HepG2 (cell line): ENCODE measurements around the gene EFNA2. TPM values are rescaled to one million over a fixed set of nuclear protein-coding genes. Genes with fewer than 3 reads are reported as not detected.

Experiments used
- ATF3 ChIP-seq: sonication (generic); formaldehyde crosslinking; IDR thresholded peaks from 2 replicates; pipeline ENCODE4 v1.4.0; 2020; ENCODE audit warnings: missing genetic modification reagents
- BHLHE40 ChIP-seq: IDR thresholded peaks from 2 replicates; pipeline ENCODE4 v1.6.1; 2011; ENCODE audit warnings: low read length, improper control_type of control experiment
- EZH2 ChIP-seq: conservative IDR thresholded peaks from 2 replicates; pipeline ENCODE4 v1.6.1; 2012; ENCODE audit warnings: mild to moderate bottlenecking, low read depth, low read length, moderate library complexity
- FOSL1 ChIP-seq: sonication (generic); formaldehyde crosslinking; IDR thresholded peaks from 2 replicates; pipeline ENCODE4 v1.9.0; 2021; ENCODE audit warnings: missing genetic modification reagents, borderline replicate concordance
- GABPA ChIP-seq, 2 experiments: IDR thresholded peaks; 2 replicates each; pipeline ENCODE4 v1.6.1; 2011 to 2016; ENCODE audit warnings: low read depth in 2 of 2, low read length in 1 of 2, missing biosample characterization in 1 of 2, missing genetic modification characterization in 1 of 2
- GPN1 ChIP-seq: sonication (generic); formaldehyde crosslinking; IDR thresholded peaks from 2 replicates; pipeline ENCODE4 v1.5.1; 2020; ENCODE audit warnings: missing genetic modification reagents, borderline replicate concordance
- ISL2 ChIP-seq: sonication (generic); formaldehyde crosslinking; IDR thresholded peaks from 2 replicates; pipeline ENCODE4 v1.5.0; 2020; ENCODE audit warnings: missing genetic modification reagents
- JUN ChIP-seq: sonication (generic); formaldehyde crosslinking; IDR thresholded peaks from 2 replicates; pipeline ENCODE4 v1.4.0; 2020; ENCODE audit warnings: mild to moderate bottlenecking, missing genetic modification reagents
- KLF12 ChIP-seq: sonication (generic); formaldehyde crosslinking; IDR thresholded peaks from 2 replicates; pipeline ENCODE4 v1.4.0; 2020; ENCODE audit warnings: missing genetic modification reagents, borderline replicate concordance
- KLF6 ChIP-seq: IDR thresholded peaks from 2 replicates; pipeline ENCODE4 v1.8.0; 2016; ENCODE audit warnings: missing biosample characterization, missing genetic modification reagents
- LCORL ChIP-seq, 2 experiments: fragments of 450-650 bp in 1 of 2; sonication (generic) in 1 of 2; formaldehyde crosslinking in 1 of 2; IDR thresholded peaks; 2 replicates each; pipeline versions ENCODE4 v1.5.0 to v1.6.1; 2017 to 2020; ENCODE audit warnings: antibody characterized with exemption in 1 of 2, missing genetic modification reagents in 1 of 2
- MIXL1 ChIP-seq: IDR thresholded peaks from 2 replicates; pipeline ENCODE4 v1.6.1; 2016
- MTF2 ChIP-seq: sonication (generic); formaldehyde crosslinking; IDR thresholded peaks from 2 replicates; pipeline ENCODE4 v1.5.0; 2020; ENCODE audit warnings: missing genetic modification reagents, borderline replicate concordance
- NCOR1 ChIP-seq: fragments of 200-600 bp; sonication (generic); IDR thresholded peaks from 2 replicates; pipeline ENCODE4 v1.7.0; 2017; ENCODE audit warnings: antibody characterized with exemption, low read length, borderline replicate concordance
- RARA ChIP-seq: IDR thresholded peaks from 2 replicates; pipeline ENCODE4 v1.6.1; 2016; ENCODE audit warnings: missing genetic modification reagents, missing compliant biosample characterization
- SAFB2 ChIP-seq: sonication (generic); formaldehyde crosslinking; IDR thresholded peaks from 2 replicates; pipeline ENCODE4 v1.5.1; 2020; ENCODE audit warnings: missing genetic modification reagents, low read depth, mild to moderate bottlenecking, borderline replicate concordance
- SNAI1 ChIP-seq: sonication (generic); formaldehyde crosslinking; IDR thresholded peaks from 2 replicates; pipeline ENCODE4 v1.5.0; 2020; ENCODE audit warnings: mild to moderate bottlenecking, missing genetic modification reagents, borderline replicate concordance
- SNRNP70 ChIP-seq: fragments of 200-400 bp; formaldehyde crosslinking; IDR thresholded peaks from 2 replicates; pipeline ENCODE4 v1.6.1; 2017; ENCODE audit warnings: mild to moderate bottlenecking, low read depth, low read length, moderate library complexity
- SRSF4 ChIP-seq: fragments of 200-400 bp; formaldehyde crosslinking; IDR thresholded peaks from one replicate; pipeline ENCODE4 v1.6.1; 2018; ENCODE audit warnings: mild to moderate bottlenecking, low read depth, low read length, moderate library complexity; ENCODE audit not compliant: poor library complexity, severe bottlenecking
- SSRP1 ChIP-seq: IDR thresholded peaks from 2 replicates; pipeline ENCODE4 v1.6.1; 2016; ENCODE audit warnings: control low read depth
- TBX3 ChIP-seq: fragments of 450-650 bp; IDR thresholded peaks from 2 replicates; pipeline ENCODE4 v1.6.1; 2017; ENCODE audit warnings: antibody characterized with exemption, mild to moderate bottlenecking, inconsistent platforms, borderline replicate concordance
- TEAD3 ChIP-seq: optimal IDR thresholded peaks from 2 replicates; pipeline ENCODE3; 2016; ENCODE audit warnings: borderline replicate concordance
- XBP1 ChIP-seq: sonication (generic); formaldehyde crosslinking; IDR thresholded peaks from 2 replicates; pipeline ENCODE4 v1.5.0; 2020; ENCODE audit warnings: missing genetic modification reagents
- YEATS4 ChIP-seq: sonication (generic); formaldehyde crosslinking; IDR thresholded peaks from 2 replicates; pipeline ENCODE4 v1.4.0; 2020; ENCODE audit warnings: missing genetic modification reagents, borderline replicate concordance
- ZNF260 ChIP-seq: sonication (generic); formaldehyde crosslinking; IDR thresholded peaks from 2 replicates; pipeline ENCODE4 v1.4.0; 2020; ENCODE audit warnings: missing genetic modification reagents, low read depth, mild to moderate bottlenecking, borderline replicate concordance
- ZNF34 ChIP-seq: sonication (generic); formaldehyde crosslinking; IDR thresholded peaks from 2 replicates; pipeline ENCODE4 v1.4.0; 2020; ENCODE audit warnings: mild to moderate bottlenecking, missing genetic modification reagents, borderline replicate concordance
- ZNF652 ChIP-seq: IDR thresholded peaks from 2 replicates; pipeline ENCODE4 v1.6.1; 2016; ENCODE audit warnings: low read depth, borderline replicate concordance
- polyA plus RNA-seq, 8 experiments: library from polyadenylated mRNA; depleted of rRNA in 3 of 8; stranded (reverse) in 7 of 8; unstranded in 1 of 8; fragments of >200 nt; fragmentation: Illumina TruSeq in 4 of 8; extraction: Trizol in 4 of 8; gene quantifications; 2 replicates each; pipeline versions ENCODE4 v1.2.1 to v1.2.3, GENCODE V29; 2011 to 2016; ENCODE audit warnings: low read depth in 4 of 8, missing spikeins in 1 of 8, mixed read lengths in 1 of 8; ENCODE audit not compliant: insufficient read depth in 1 of 8
- total RNA-seq, 5 experiments: library from RNA; depleted of rRNA; stranded (reverse); fragments of >200 nt; fragmentation: Illumina TruSeq; extraction: Trizol; gene quantifications; 2 replicates each; pipeline ENCODE4 v1.2.3, GENCODE V29; 2016; ENCODE audit warnings: low read depth in 1 of 5
- TF ChIP-seq, protein P1 (sequence below): sonication (generic); formaldehyde crosslinking; IDR thresholded peaks from 2 replicates; pipeline ENCODE4 v1.5.1; 2020; ENCODE audit warnings: missing genetic modification reagents, mild to moderate bottlenecking, borderline replicate concordance
- TF ChIP-seq, protein P2 (sequence below): sonication (generic); formaldehyde crosslinking; IDR thresholded peaks from 2 replicates; pipeline ENCODE4 v1.4.0; 2020; ENCODE audit warnings: mild to moderate bottlenecking, missing genetic modification reagents

EFNA2 gene
- total and polyA plus RNA-seq, 2 of the 13 experiments (the other 11 are each of a cell fraction or from before 2014, with no cell fraction given): 6.0 to 9.9 TPM

GRCh38 chr19:1283207-1283916, 2.3 kb upstream of the EFNA2 start (continued):
- TF ChIP-seq SSRP1 (CRISPR knock-in tag) (no peak), ATF3 (CRISPR knock-in tag) (no peak), ZNF34 (CRISPR knock-in tag) (no peak), SNRNP70 (no peak), GABPA (IDR thresholded peaks at IDR 0.05; ENCODE audit: low read depth, low read length) (no peak), GABPA (CRISPR knock-in tag; IDR thresholded peaks at IDR 0.05; ENCODE audit: low read depth) (no peak), BHLHE40 (no peak), KLF6 (no peak), XBP1 (CRISPR knock-in tag) (no peak), ZNF260 (no peak), SNAI1 (CRISPR knock-in tag) (peak; percentile 92; the same call in 1 of the 2 replicates), JUN (CRISPR knock-in tag) (no peak), ZNF652 (CRISPR knock-in tag) (no peak), FOSL1 (CRISPR knock-in tag) (no peak), MTF2 (CRISPR knock-in tag) (no peak), LCORL (IDR thresholded peaks at IDR 0.05) (no peak), LCORL (CRISPR knock-in tag; IDR thresholded peaks at IDR 0.05) (peak; percentile 93), YEATS4 (0 out of 2 replicates have a peak, but pooled peaks have one; percentile 51), SAFB2 (CRISPR knock-in tag) (no peak), NCOR1 (peak; percentile 80; the same call in 1 of the 2 replicates), GPN1 (CRISPR knock-in tag) (no peak), KLF12 (CRISPR knock-in tag) (no peak), RARA (CRISPR knock-in tag) (peak; percentile 94), TBX3 (no peak; the same call in 1 of the 2 replicates), SRSF4 (no peak), EZH2 (no peak), ISL2 (CRISPR knock-in tag) (no peak), MIXL1 (CRISPR knock-in tag) (no peak), TEAD3 (CRISPR knock-in tag) (peak; percentile 6)
- TF ChIP-seq, protein P1, sequence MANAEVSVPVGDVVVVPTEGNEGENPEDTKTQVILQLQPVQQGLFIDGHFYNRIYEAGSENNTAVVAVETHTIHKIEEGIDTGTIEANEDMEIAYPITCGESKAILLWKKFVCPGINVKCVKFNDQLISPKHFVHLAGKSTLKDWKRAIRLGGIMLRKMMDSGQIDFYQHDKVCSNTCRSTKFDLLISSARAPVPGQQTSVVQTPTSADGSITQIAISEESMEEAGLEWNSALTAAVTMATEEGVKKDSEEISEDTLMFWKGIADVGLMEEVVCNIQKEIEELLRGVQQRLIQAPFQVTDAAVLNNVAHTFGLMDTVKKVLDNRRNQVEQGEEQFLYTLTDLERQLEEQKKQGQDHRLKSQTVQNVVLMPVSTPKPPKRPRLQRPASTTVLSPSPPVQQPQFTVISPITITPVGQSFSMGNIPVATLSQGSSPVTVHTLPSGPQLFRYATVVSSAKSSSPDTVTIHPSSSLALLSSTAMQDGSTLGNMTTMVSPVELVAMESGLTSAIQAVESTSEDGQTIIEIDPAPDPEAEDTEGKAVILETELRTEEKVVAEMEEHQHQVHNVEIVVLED: no peak
- TF ChIP-seq, protein P2, sequence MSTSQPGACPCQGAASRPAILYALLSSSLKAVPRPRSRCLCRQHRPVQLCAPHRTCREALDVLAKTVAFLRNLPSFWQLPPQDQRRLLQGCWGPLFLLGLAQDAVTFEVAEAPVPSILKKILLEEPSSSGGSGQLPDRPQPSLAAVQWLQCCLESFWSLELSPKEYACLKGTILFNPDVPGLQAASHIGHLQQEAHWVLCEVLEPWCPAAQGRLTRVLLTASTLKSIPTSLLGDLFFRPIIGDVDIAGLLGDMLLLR (CRISPR knock-in tag): no peak
